ENCODE data around the gene ARID1B.

DNA sequence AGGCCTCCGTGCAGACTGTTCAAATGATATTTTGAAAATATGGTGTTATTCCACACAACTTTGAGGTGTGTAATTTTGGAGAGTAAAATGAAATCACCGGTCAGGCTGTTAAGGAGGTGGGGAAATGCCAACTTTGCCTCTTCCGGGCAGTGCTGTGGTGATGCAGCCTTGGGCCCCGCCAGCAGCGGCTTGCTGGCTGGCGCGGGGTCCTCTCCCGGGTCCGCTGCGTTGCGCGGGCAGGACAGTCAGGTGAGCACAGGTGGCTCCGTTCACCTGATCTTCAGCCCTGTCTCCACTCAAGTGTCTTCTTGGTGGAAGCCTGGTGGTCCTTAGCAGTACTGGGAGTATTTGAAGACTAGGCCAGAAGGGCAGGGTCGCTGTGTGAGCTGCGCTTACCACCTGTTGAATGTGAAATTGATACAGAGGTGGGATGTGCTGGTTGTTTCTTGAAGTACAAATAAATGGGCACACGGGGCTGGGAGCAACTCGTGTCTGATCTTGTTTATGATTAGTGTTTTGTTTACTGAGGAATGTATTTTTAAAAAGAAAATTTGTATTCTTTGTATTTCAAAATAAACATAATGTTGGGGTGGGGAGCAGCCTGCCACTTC lies 184.2 kb downstream of the ARID1B start:
- TF ChIP-seq, protein P1, sequence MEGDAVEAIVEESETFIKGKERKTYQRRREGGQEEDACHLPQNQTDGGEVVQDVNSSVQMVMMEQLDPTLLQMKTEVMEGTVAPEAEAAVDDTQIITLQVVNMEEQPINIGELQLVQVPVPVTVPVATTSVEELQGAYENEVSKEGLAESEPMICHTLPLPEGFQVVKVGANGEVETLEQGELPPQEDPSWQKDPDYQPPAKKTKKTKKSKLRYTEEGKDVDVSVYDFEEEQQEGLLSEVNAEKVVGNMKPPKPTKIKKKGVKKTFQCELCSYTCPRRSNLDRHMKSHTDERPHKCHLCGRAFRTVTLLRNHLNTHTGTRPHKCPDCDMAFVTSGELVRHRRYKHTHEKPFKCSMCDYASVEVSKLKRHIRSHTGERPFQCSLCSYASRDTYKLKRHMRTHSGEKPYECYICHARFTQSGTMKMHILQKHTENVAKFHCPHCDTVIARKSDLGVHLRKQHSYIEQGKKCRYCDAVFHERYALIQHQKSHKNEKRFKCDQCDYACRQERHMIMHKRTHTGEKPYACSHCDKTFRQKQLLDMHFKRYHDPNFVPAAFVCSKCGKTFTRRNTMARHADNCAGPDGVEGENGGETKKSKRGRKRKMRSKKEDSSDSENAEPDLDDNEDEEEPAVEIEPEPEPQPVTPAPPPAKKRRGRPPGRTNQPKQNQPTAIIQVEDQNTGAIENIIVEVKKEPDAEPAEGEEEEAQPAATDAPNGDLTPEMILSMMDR (conservative IDR thresholded peaks at IDR 0.05; ENCODE audit: low read depth, low read length), result no peak
- TF ChIP-seq EZH2 (IDR thresholded peaks at IDR 0.05; ENCODE audit: borderline replicate concordance, low read depth, low read length, poor library complexity, severe bottlenecking), result no peak
